GM23248 (cell line): ENCODE results near the gene GNG10.

Source experiments
- EZH2 ChIP-seq: fragments of 200-600 bp; sonication (generic); IDR thresholded peaks from 2 replicates; pipeline ENCODE4 v1.6.1; 2018; ENCODE audit warnings: antibody characterized with exemption, mild to moderate bottlenecking; ENCODE audit not compliant: insufficient read depth, poor library complexity, severe bottlenecking
- EZH2phosphoT487 ChIP-seq: fragments of 200-600 bp; sonication (generic); IDR thresholded peaks from 2 replicates; pipeline ENCODE4 v1.6.1; 2018; ENCODE audit warnings: antibody characterized with exemption, moderate library complexity, mild to moderate bottlenecking, low read depth; ENCODE audit not compliant: insufficient read depth

DNA sequence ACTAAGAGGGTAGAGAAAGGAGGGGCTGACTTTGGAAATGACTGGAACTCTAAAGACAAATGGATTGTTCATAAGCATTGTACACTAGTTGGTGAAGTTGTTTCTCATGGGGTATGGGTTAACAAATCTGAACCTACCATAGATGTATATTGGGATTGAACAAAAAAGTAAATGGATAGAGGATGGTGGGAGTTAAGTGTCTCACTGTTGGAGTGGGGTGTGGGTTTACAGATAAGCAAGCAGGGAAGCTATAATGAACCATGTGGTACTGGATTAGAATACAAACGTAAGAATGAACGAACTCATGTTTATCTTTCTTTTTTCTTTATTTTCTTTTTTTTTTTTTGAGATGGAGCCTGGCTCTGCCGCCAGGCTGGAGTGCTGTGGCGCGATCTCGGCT is 17.8 kb downstream of the GNG10 start:
- TF ChIP-seq EZH2 (no peak), EZH2phosphoT487 (no peak)
